ENCODE results near the gene MFSD1. TPM values are rescaled to one million over a fixed set of nuclear protein-coding genes. Genes with fewer than 3 reads are reported as not detected.

The MFSD1 gene
- total and polyA plus RNA-seq, 2 of the 13 experiments (the other 11 are each of a cell fraction or from before 2014, with no cell fraction given), result 17.3 to 37.9 TPM

DNA sequence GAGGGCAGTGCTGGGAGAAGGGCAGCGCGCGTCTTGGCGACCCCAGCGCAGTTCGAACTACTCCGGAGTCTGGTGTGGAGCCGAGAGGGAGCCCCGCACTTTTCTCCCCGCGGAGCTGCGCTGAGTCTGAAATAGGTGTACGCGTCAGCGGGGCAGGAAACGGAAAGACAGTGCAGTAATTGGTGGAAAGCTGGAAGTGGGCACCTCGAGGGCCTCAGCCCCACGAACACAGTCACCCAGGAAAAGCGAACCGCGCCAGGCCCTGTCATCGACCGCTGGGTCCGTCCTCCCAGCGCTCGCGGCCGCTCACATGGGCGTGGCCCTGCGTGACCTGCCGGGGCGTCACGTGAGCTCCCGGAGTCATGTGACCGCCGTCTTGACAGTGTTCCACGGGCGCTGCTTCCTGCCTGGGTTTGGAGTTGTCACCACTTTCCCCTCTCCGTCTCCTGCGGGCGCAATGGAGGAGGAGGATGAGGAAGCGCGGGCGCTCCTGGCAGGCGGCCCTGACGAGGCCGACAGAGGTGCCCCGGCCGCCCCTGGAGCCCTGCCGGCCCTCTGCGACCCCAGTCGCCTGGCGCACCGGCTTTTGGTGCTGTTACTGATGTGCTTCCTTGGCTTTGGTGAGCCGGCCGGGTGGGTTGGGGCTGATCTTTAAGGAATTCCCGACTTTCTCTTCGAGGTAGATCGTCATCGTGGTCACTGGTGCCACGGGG is at the start of gene MFSD1 (continued):
- TF ChIP-seq, protein P1, sequence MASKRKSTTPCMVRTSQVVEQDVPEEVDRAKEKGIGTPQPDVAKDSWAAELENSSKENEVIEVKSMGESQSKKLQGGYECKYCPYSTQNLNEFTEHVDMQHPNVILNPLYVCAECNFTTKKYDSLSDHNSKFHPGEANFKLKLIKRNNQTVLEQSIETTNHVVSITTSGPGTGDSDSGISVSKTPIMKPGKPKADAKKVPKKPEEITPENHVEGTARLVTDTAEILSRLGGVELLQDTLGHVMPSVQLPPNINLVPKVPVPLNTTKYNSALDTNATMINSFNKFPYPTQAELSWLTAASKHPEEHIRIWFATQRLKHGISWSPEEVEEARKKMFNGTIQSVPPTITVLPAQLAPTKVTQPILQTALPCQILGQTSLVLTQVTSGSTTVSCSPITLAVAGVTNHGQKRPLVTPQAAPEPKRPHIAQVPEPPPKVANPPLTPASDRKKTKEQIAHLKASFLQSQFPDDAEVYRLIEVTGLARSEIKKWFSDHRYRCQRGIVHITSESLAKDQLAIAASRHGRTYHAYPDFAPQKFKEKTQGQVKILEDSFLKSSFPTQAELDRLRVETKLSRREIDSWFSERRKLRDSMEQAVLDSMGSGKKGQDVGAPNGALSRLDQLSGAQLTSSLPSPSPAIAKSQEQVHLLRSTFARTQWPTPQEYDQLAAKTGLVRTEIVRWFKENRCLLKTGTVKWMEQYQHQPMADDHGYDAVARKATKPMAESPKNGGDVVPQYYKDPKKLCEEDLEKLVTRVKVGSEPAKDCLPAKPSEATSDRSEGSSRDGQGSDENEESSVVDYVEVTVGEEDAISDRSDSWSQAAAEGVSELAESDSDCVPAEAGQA (IDR thresholded peaks at IDR 0.05; ENCODE audit: low read depth), result no peak
- TF ChIP-seq, protein P1 (CRISPR knock-in tag; IDR thresholded peaks at IDR 0.05; ENCODE audit: borderline replicate concordance), result no peak
- no peak for TF ChIP-seq PCBP2 (optimal IDR thresholded peaks at IDR 0.05; ENCODE audit: low read depth, low read length, poor library complexity, severe bottlenecking)
- TF ChIP-seq CBFB (CRISPR knock-in tag; IDR thresholded peaks at IDR 0.05), result peak; percentile 83
- no peak for TF ChIP-seq SUZ12 (IDR thresholded peaks at IDR 0.05; ENCODE audit: low read depth, low read length)
- TF ChIP-seq ELF4 (CRISPR knock-in tag; IDR thresholded peaks at IDR 0.05; ENCODE audit: borderline replicate concordance), result no peak
- peak; percentile 57; the same call in 1 of the 2 replicates for TF ChIP-seq ZNF879 (CRISPR knock-in tag; IDR thresholded peaks at IDR 0.05)
- TF ChIP-seq, protein P2, sequence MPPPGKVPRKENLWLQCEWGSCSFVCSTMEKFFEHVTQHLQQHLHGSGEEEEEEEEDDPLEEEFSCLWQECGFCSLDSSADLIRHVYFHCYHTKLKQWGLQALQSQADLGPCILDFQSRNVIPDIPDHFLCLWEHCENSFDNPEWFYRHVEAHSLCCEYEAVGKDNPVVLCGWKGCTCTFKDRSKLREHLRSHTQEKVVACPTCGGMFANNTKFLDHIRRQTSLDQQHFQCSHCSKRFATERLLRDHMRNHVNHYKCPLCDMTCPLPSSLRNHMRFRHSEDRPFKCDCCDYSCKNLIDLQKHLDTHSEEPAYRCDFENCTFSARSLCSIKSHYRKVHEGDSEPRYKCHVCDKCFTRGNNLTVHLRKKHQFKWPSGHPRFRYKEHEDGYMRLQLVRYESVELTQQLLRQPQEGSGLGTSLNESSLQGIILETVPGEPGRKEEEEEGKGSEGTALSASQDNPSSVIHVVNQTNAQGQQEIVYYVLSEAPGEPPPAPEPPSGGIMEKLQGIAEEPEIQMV (CRISPR knock-in tag; IDR thresholded peaks at IDR 0.05; ENCODE audit: low read depth), result no peak
- TF ChIP-seq, protein P3, sequence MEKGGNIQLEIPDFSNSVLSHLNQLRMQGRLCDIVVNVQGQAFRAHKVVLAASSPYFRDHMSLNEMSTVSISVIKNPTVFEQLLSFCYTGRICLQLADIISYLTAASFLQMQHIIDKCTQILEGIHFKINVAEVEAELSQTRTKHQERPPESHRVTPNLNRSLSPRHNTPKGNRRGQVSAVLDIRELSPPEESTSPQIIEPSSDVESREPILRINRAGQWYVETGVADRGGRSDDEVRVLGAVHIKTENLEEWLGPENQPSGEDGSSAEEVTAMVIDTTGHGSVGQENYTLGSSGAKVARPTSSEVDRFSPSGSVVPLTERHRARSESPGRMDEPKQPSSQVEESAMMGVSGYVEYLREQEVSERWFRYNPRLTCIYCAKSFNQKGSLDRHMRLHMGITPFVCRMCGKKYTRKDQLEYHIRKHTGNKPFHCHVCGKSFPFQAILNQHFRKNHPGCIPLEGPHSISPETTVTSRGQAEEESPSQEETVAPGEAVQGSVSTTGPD (CRISPR knock-in tag; IDR thresholded peaks at IDR 0.05), result no peak
- no peak for TF ChIP-seq SCMH1 (CRISPR knock-in tag; IDR thresholded peaks at IDR 0.05; ENCODE audit: borderline replicate concordance)
- no peak for TF ChIP-seq GTF3A (CRISPR knock-in tag; conservative IDR thresholded peaks at IDR 0.05)
- peak; percentile 87 for TF ChIP-seq IRF2 (CRISPR knock-in tag; IDR thresholded peaks at IDR 0.05)
- peak; percentile 40; the same call in 1 of the 2 replicates for TF ChIP-seq RARA (CRISPR knock-in tag; IDR thresholded peaks at IDR 0.05)

Measured in HepG2 (cell line).